HL-60 (cell line): ENCODE measurements around the gene CAMSAP2.

Experiments
- GABPA ChIP-seq: IDR thresholded peaks from 2 replicates; pipeline ENCODE4 v1.6.1; 2012; ENCODE audit warnings: low read depth
- POLR2AphosphoS5 ChIP-seq: IDR thresholded peaks from 2 replicates; pipeline ENCODE4 v1.6.1; 2012; ENCODE audit warnings: low read depth
- TF ChIP-seq, protein P1 (sequence below): IDR thresholded peaks from one replicate; pipeline ENCODE4 v1.5.1; 2011; ENCODE audit warnings: low read length, control low read depth, inconsistent platforms; ENCODE audit not compliant: insufficient read depth
- TF ChIP-seq, protein P2 (sequence below): IDR thresholded peaks from 2 replicates; pipeline ENCODE4 v1.6.1; 2012; ENCODE audit warnings: low read depth; ENCODE audit not compliant: insufficient replicate concordance

DNA sequence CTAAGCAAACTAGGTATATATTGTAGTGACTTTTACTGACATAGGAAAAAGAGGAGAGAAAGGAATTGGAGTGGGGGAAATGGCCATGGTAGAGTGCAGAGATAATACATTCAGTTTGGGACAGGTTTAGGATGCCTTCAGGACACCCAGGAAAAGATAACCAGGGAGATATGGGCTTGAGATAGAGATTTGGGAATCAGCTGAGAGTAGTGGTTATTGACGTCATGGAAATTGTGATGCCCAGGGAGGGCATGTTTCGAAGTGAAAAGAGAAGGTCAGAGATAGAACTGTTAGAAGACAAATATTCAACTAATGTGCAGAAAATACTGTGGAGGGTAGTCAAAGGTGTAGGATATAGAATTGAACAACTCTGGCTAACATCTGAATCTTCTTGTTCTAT, 40.6 kb downstream of the CAMSAP2 start:
- TF ChIP-seq, protein P1, sequence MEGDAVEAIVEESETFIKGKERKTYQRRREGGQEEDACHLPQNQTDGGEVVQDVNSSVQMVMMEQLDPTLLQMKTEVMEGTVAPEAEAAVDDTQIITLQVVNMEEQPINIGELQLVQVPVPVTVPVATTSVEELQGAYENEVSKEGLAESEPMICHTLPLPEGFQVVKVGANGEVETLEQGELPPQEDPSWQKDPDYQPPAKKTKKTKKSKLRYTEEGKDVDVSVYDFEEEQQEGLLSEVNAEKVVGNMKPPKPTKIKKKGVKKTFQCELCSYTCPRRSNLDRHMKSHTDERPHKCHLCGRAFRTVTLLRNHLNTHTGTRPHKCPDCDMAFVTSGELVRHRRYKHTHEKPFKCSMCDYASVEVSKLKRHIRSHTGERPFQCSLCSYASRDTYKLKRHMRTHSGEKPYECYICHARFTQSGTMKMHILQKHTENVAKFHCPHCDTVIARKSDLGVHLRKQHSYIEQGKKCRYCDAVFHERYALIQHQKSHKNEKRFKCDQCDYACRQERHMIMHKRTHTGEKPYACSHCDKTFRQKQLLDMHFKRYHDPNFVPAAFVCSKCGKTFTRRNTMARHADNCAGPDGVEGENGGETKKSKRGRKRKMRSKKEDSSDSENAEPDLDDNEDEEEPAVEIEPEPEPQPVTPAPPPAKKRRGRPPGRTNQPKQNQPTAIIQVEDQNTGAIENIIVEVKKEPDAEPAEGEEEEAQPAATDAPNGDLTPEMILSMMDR: no peak
- no peak for TF ChIP-seq POLR2AphosphoS5
- no peak for TF ChIP-seq GABPA
- TF ChIP-seq, protein P2, sequence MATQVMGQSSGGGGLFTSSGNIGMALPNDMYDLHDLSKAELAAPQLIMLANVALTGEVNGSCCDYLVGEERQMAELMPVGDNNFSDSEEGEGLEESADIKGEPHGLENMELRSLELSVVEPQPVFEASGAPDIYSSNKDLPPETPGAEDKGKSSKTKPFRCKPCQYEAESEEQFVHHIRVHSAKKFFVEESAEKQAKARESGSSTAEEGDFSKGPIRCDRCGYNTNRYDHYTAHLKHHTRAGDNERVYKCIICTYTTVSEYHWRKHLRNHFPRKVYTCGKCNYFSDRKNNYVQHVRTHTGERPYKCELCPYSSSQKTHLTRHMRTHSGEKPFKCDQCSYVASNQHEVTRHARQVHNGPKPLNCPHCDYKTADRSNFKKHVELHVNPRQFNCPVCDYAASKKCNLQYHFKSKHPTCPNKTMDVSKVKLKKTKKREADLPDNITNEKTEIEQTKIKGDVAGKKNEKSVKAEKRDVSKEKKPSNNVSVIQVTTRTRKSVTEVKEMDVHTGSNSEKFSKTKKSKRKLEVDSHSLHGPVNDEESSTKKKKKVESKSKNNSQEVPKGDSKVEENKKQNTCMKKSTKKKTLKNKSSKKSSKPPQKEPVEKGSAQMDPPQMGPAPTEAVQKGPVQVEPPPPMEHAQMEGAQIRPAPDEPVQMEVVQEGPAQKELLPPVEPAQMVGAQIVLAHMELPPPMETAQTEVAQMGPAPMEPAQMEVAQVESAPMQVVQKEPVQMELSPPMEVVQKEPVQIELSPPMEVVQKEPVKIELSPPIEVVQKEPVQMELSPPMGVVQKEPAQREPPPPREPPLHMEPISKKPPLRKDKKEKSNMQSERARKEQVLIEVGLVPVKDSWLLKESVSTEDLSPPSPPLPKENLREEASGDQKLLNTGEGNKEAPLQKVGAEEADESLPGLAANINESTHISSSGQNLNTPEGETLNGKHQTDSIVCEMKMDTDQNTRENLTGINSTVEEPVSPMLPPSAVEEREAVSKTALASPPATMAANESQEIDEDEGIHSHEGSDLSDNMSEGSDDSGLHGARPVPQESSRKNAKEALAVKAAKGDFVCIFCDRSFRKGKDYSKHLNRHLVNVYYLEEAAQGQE: no peak
